DND-41 (cell line): ENCODE results near the gene APBB2.

Experiments
- CTCF ChIP-seq: IDR thresholded peaks from 2 replicates; pipeline ENCODE4 v1.5.1; 2012; ENCODE audit warnings: borderline replicate concordance, low read length, moderate library complexity, mild to moderate bottlenecking; ENCODE audit not compliant: poor library complexity, severe bottlenecking; ENCODE audit errors: extremely low read depth
- EZH2 ChIP-seq: IDR thresholded peaks from 3 replicates; pipeline ENCODE4 v1.6.1; 2012; ENCODE audit warnings: borderline replicate concordance, low read depth, mild to moderate bottlenecking, moderate library complexity, low read length, inconsistent platforms; ENCODE audit not compliant: severe bottlenecking

GRCh38 chr4:41006141-41006540 is 208.2 kb downstream of the APBB2 start:
- no peak for TF ChIP-seq CTCF
- no peak for TF ChIP-seq EZH2
